Esophagus muscularis mucosa (tissue), 4 donors: Measurements from ENCODE around the gene GRAMD4.

ENCODE experiments used
- EP300 ChIP-seq: sonication (generic); formaldehyde crosslinking; IDR thresholded peaks from one replicate; pipeline ENCODE4 v1.6.1; 2017; ENCODE audit warnings: antibody characterized with exemption
- POLR2A ChIP-seq: fragments of 450-650 bp; IDR thresholded peaks from one replicate; pipeline ENCODE4 v1.6.1; 2017; ENCODE audit warnings: antibody characterized with exemption, moderate library complexity, mild to moderate bottlenecking, low read depth
- POLR2AphosphoS5 ChIP-seq, 2 donors: sonication (generic); formaldehyde crosslinking; IDR thresholded peaks; one replicate each; pipeline ENCODE4 v1.6.1; 2017; ENCODE audit warnings: antibody characterized with exemption in 2 of 2
- TF ChIP-seq, protein P1 (sequence below), 3 experiments: fragments of 200-600 bp in 2 of 3; fragments of 450-650 bp in 1 of 3; sonication (generic) in 2 of 3; IDR thresholded peaks; one replicate each; pipeline ENCODE4 v1.5.1; 2017 to 2019; ENCODE audit warnings: antibody characterized with exemption in 3 of 3, mild to moderate bottlenecking in 2 of 3, moderate library complexity in 1 of 3

DNA sequence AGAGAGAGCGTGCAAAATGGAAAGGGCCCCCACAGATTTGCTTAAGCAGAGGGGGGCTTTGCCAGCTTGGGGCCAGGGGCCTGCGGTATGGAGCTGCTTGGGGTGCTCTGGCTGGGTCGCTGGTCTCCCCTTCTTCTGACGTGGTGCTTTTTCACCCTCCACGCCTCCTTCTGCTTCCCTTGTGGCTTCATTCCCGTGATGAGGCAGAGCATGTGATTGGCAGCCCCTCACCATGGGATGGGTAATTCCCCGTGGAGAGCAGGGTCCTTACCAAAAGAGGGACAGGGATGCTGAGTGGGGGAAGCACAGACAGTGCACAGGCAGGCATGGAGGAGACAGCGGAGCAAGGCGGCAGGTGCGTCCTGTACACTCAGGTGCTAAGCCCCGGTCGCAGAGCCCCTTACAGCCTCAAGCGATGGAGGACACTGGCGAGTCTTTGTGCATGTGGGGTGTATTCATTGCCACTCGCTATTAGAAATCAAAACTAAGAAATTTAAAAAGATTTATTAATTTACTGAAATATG lies 19.9 kb upstream of the GRAMD4 start:
- no peak for TF ChIP-seq POLR2A
- TF ChIP-seq, protein P1, sequence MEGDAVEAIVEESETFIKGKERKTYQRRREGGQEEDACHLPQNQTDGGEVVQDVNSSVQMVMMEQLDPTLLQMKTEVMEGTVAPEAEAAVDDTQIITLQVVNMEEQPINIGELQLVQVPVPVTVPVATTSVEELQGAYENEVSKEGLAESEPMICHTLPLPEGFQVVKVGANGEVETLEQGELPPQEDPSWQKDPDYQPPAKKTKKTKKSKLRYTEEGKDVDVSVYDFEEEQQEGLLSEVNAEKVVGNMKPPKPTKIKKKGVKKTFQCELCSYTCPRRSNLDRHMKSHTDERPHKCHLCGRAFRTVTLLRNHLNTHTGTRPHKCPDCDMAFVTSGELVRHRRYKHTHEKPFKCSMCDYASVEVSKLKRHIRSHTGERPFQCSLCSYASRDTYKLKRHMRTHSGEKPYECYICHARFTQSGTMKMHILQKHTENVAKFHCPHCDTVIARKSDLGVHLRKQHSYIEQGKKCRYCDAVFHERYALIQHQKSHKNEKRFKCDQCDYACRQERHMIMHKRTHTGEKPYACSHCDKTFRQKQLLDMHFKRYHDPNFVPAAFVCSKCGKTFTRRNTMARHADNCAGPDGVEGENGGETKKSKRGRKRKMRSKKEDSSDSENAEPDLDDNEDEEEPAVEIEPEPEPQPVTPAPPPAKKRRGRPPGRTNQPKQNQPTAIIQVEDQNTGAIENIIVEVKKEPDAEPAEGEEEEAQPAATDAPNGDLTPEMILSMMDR (IDR thresholded peaks at IDR 0.05), result no peak
- TF ChIP-seq POLR2AphosphoS5 (IDR thresholded peaks at IDR 0.05), result no peak
- no peak for TF ChIP-seq EP300
